ENCODE measurements around the gene GTF3A.

GTF3A gene

GRCh38 chr13:27424246-27425157 is at the start of gene GTF3A:
Gene GTF3A, plus strand, starts transcription at chr13:27424619.
- Histone ChIP-seq H3K27ac (ENCODE audit: low read depth, low read length) (no peak within 1 kb of the TSS; the same call in 1 of the 2 replicates), H3K36me3 (ENCODE audit: control insufficient read depth, insufficient read depth, low read length) (peaks cover 22% of the 10 kb centered on the region)

GRCh38 chr13:27374650-27375049 is 49.8 kb upstream of the GTF3A start:
- no peak overlapping the region for H3K4me3 ChIP-seq (ENCODE audit: low read depth, low read length)
- H3K27me3 ChIP-seq (ENCODE audit: control insufficient read depth, insufficient read depth, low read length): peaks cover 25% of the 10 kb centered on the region
- no peak overlapping the region for H3K27ac ChIP-seq (ENCODE audit: low read depth, low read length)
- no peaks in the 10 kb centered on the region for H3K36me3 ChIP-seq (ENCODE audit: control insufficient read depth, insufficient read depth, low read length)
- no peaks in the 10 kb centered on the region for H3K4me1 ChIP-seq (ENCODE audit: control insufficient read depth, insufficient read depth, low read length)
- peaks cover 7% of the 10 kb centered on the region for H3K9me3 ChIP-seq (ENCODE audit: control insufficient read depth, insufficient read depth, low read depth, low read length)
- no peak overlapping the region for H3K9ac ChIP-seq (ENCODE audit: low read length)

More at GRCh38 chr13:27424246-27425157, at the start of gene GTF3A:
- peak within 1 kb of the TSS; percentile 88 for H3K4me3 ChIP-seq (ENCODE audit: low read depth, low read length)
- peaks cover 7% of the 10 kb centered on the region for H3K27me3 ChIP-seq (ENCODE audit: control insufficient read depth, insufficient read depth, low read length)
- H3K4me1 ChIP-seq (ENCODE audit: control insufficient read depth, insufficient read depth, low read length): peaks cover 25% of the 10 kb centered on the region
- peak within 1 kb of the TSS; percentile 87 for H3K9ac ChIP-seq (ENCODE audit: low read length)
- H3K9me3 ChIP-seq (ENCODE audit: control insufficient read depth, insufficient read depth, low read depth, low read length): no peaks in the 10 kb centered on the region

- Histone ChIP-seq H3K4me1 (ENCODE audit: control insufficient read depth, insufficient read depth, low read length) (peaks cover 7% of the 10 kb centered on the region), H3K36me3 (ENCODE audit: control insufficient read depth, insufficient read depth, low read length) (no peaks in the 10 kb centered on the region), H3K27me3 (ENCODE audit: control insufficient read depth, insufficient read depth, low read length) (peaks cover 25% of the 10 kb centered on the region), H3K9ac (ENCODE audit: low read length) (no peak overlapping the region), H3K4me3 (ENCODE audit: low read depth, low read length) (no peak overlapping the region), H3K27ac (ENCODE audit: low read depth, low read length) (no peak overlapping the region), H3K9me3 (ENCODE audit: control insufficient read depth, insufficient read depth, low read depth, low read length) (peaks cover 1% of the 10 kb centered on the region; the same call in 1 of the 2 replicates)
Observed at GRCh38 chr13:27375686-27376326, 48.6 kb upstream of the GTF3A start.

- H3K9me3 ChIP-seq (ENCODE audit: control insufficient read depth, insufficient read depth, low read depth, low read length): no peaks in the 10 kb centered on the region
- H3K4me3 ChIP-seq (ENCODE audit: low read depth, low read length): no peak overlapping the region
- H3K27ac ChIP-seq (ENCODE audit: low read depth, low read length): no peak overlapping the region
- H3K36me3 ChIP-seq (ENCODE audit: control insufficient read depth, insufficient read depth, low read length): no peaks in the 10 kb centered on the region
- H3K9ac ChIP-seq (ENCODE audit: low read length): no peak overlapping the region
- H3K4me1 ChIP-seq (ENCODE audit: control insufficient read depth, insufficient read depth, low read length): peaks cover 30% of the 10 kb centered on the region
- peaks cover 4% of the 10 kb centered on the region; the same call in 1 of the 2 replicates for H3K27me3 ChIP-seq (ENCODE audit: control insufficient read depth, insufficient read depth, low read length)
Observed at GRCh38 chr13:27379126-27379525, 45.3 kb upstream of the GTF3A start.

- peaks cover 30% of the 10 kb centered on the region for H3K4me1 ChIP-seq (ENCODE audit: control insufficient read depth, insufficient read depth, low read length)
- H3K27ac ChIP-seq (ENCODE audit: low read depth, low read length): no peak overlapping the region
- H3K27me3 ChIP-seq (ENCODE audit: control insufficient read depth, insufficient read depth, low read length): no peaks in the 10 kb centered on the region
- peak overlapping the region; percentile 46 for H3K9ac ChIP-seq (ENCODE audit: low read length)
- H3K9me3 ChIP-seq (ENCODE audit: control insufficient read depth, insufficient read depth, low read depth, low read length): no peaks in the 10 kb centered on the region
- no peak overlapping the region for H3K4me3 ChIP-seq (ENCODE audit: low read depth, low read length)
- no peaks in the 10 kb centered on the region for H3K36me3 ChIP-seq (ENCODE audit: control insufficient read depth, insufficient read depth, low read length)
Observed at GRCh38 chr13:27379694-27380641, 44.5 kb upstream of the GTF3A start.

GRCh38 chr13:27381601-27382000 is 42.8 kb upstream of the GTF3A start:
- H3K27me3 ChIP-seq (ENCODE audit: control insufficient read depth, insufficient read depth, low read length): no peaks in the 10 kb centered on the region
- no peaks in the 10 kb centered on the region for H3K9me3 ChIP-seq (ENCODE audit: control insufficient read depth, insufficient read depth, low read depth, low read length)
- H3K9ac ChIP-seq (ENCODE audit: low read length): peak overlapping the region; percentile 26
- no peak overlapping the region for H3K4me3 ChIP-seq (ENCODE audit: low read depth, low read length)
- H3K27ac ChIP-seq (ENCODE audit: low read depth, low read length): no peak overlapping the region
- H3K36me3 ChIP-seq (ENCODE audit: control insufficient read depth, insufficient read depth, low read length): no peaks in the 10 kb centered on the region
- peaks cover 30% of the 10 kb centered on the region for H3K4me1 ChIP-seq (ENCODE audit: control insufficient read depth, insufficient read depth, low read length)

- no peak overlapping the region; the same call in 1 of the 2 replicates for H3K4me3 ChIP-seq (ENCODE audit: low read depth, low read length)
- no peaks in the 10 kb centered on the region for H3K36me3 ChIP-seq (ENCODE audit: control insufficient read depth, insufficient read depth, low read length)
- H3K9me3 ChIP-seq (ENCODE audit: control insufficient read depth, insufficient read depth, low read depth, low read length): no peaks in the 10 kb centered on the region
- H3K9ac ChIP-seq (ENCODE audit: low read length): no peak overlapping the region
- peaks cover 39% of the 10 kb centered on the region for H3K4me1 ChIP-seq (ENCODE audit: control insufficient read depth, insufficient read depth, low read length)
- H3K27ac ChIP-seq (ENCODE audit: low read depth, low read length): no peak overlapping the region
- H3K27me3 ChIP-seq (ENCODE audit: control insufficient read depth, insufficient read depth, low read length): no peaks in the 10 kb centered on the region
Observed at GRCh38 chr13:27383104-27383921, 41.1 kb upstream of the GTF3A start.

GRCh38 chr13:27384285-27384684 is 40.1 kb upstream of the GTF3A start:
- H3K27me3 ChIP-seq (ENCODE audit: control insufficient read depth, insufficient read depth, low read length): no peaks in the 10 kb centered on the region
- H3K4me1 ChIP-seq (ENCODE audit: control insufficient read depth, insufficient read depth, low read length): peaks cover 40% of the 10 kb centered on the region
- H3K9ac ChIP-seq (ENCODE audit: low read length): no peak overlapping the region
- H3K4me3 ChIP-seq (ENCODE audit: low read depth, low read length): no peak overlapping the region
- no peaks in the 10 kb centered on the region for H3K36me3 ChIP-seq (ENCODE audit: control insufficient read depth, insufficient read depth, low read length)
- H3K27ac ChIP-seq (ENCODE audit: low read depth, low read length): no peak overlapping the region
- H3K9me3 ChIP-seq (ENCODE audit: control insufficient read depth, insufficient read depth, low read depth, low read length): no peaks in the 10 kb centered on the region

GRCh38 chr13:27388241-27388640 is 36.2 kb upstream of the GTF3A start:
- no peaks in the 10 kb centered on the region for H3K36me3 ChIP-seq (ENCODE audit: control insufficient read depth, insufficient read depth, low read length)
- no peaks in the 10 kb centered on the region for H3K9me3 ChIP-seq (ENCODE audit: control insufficient read depth, insufficient read depth, low read depth, low read length)
- H3K27ac ChIP-seq (ENCODE audit: low read depth, low read length): no peak overlapping the region
- H3K9ac ChIP-seq (ENCODE audit: low read length): no peak overlapping the region
- H3K4me1 ChIP-seq (ENCODE audit: control insufficient read depth, insufficient read depth, low read length): peaks cover 13% of the 10 kb centered on the region; the same call in 1 of the 2 replicates
- H3K4me3 ChIP-seq (ENCODE audit: low read depth, low read length): no peak overlapping the region
- H3K27me3 ChIP-seq (ENCODE audit: control insufficient read depth, insufficient read depth, low read length): no peaks in the 10 kb centered on the region

GRCh38 chr13:27389891-27390290 is 34.5 kb upstream of the GTF3A start:
- Histone ChIP-seq H3K4me1 (ENCODE audit: control insufficient read depth, insufficient read depth, low read length) (peaks cover 10% of the 10 kb centered on the region; the same call in 1 of the 2 replicates), H3K27ac (ENCODE audit: low read depth, low read length) (no peak overlapping the region), H3K27me3 (ENCODE audit: control insufficient read depth, insufficient read depth, low read length) (no peaks in the 10 kb centered on the region), H3K9ac (ENCODE audit: low read length) (no peak overlapping the region), H3K4me3 (ENCODE audit: low read depth, low read length) (no peak overlapping the region), H3K9me3 (ENCODE audit: control insufficient read depth, insufficient read depth, low read depth, low read length) (no peaks in the 10 kb centered on the region), H3K36me3 (ENCODE audit: control insufficient read depth, insufficient read depth, low read length) (no peaks in the 10 kb centered on the region)
